Suprapubic skin (tissue), 4 donors: Measurements from ENCODE around the gene WASF2.

Source experiments
- EP300 ChIP-seq: sonication (generic); formaldehyde crosslinking; IDR thresholded peaks from one replicate; pipeline ENCODE4 v1.6.1; 2017; ENCODE audit warnings: antibody characterized with exemption
- POLR2A ChIP-seq, 2 donors: fragments of 450-650 bp; IDR thresholded peaks; one replicate each; pipeline ENCODE4 v1.6.1; 2017; ENCODE audit warnings: antibody characterized with exemption in 2 of 2, mild to moderate bottlenecking in 2 of 2, moderate library complexity in 2 of 2
- POLR2AphosphoS5 ChIP-seq, 3 donors: sonication (generic); formaldehyde crosslinking; IDR thresholded peaks; one replicate each; pipeline ENCODE4 v1.6.1; 2017; ENCODE audit warnings: antibody characterized with exemption in 3 of 3
- TF ChIP-seq, protein P1 (sequence below), 2 donors: fragments of 200-600 bp in 1 of 2; fragments of 450-650 bp in 1 of 2; sonication (generic) in 1 of 2; IDR thresholded peaks; one replicate each; pipeline ENCODE4 v1.5.1; 2016 to 2019; ENCODE audit warnings: antibody characterized with exemption in 2 of 2, mild to moderate bottlenecking in 1 of 2, moderate library complexity in 1 of 2

DNA sequence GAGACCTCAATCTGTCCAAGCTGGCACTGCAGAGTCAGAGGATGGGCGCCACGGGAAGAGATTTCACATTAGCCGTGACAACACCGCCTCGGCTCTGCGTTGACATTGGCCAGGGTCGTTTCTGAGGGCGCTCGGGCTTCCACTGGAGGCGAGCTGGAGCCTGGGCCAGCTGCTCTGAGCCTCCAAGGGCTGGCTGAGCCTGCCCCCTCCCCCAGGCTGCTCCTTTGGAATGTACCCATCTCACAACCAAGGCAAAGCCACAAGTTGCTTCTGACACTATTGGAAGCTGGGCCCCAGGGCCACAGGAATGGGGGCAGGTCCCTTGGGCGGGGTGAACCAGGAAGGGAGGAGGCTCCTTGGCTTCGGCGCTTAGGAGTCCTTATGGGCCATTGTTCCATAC is 84.9 kb downstream of the WASF2 start:
- TF ChIP-seq, protein P1, sequence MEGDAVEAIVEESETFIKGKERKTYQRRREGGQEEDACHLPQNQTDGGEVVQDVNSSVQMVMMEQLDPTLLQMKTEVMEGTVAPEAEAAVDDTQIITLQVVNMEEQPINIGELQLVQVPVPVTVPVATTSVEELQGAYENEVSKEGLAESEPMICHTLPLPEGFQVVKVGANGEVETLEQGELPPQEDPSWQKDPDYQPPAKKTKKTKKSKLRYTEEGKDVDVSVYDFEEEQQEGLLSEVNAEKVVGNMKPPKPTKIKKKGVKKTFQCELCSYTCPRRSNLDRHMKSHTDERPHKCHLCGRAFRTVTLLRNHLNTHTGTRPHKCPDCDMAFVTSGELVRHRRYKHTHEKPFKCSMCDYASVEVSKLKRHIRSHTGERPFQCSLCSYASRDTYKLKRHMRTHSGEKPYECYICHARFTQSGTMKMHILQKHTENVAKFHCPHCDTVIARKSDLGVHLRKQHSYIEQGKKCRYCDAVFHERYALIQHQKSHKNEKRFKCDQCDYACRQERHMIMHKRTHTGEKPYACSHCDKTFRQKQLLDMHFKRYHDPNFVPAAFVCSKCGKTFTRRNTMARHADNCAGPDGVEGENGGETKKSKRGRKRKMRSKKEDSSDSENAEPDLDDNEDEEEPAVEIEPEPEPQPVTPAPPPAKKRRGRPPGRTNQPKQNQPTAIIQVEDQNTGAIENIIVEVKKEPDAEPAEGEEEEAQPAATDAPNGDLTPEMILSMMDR (IDR thresholded peaks at IDR 0.05) = no peak
- TF ChIP-seq POLR2AphosphoS5 (IDR thresholded peaks at IDR 0.05) (no peak), EP300 (no peak), POLR2A (IDR thresholded peaks at IDR 0.05) (no peak)
